IPS-NIHi7 (cell line): ENCODE measurements around the gene ZNF619.

Experiments used
- DNase-seq: peaks from one replicate; pipeline ENCODE4 v3.0.0; 2012; ENCODE audit warnings: mixed read lengths; ENCODE audit errors: extremely low spot score

ZNF619 gene

GRCh38 chr3:40532252-40532651, 55.3 kb downstream of the ZNF619 start:
- no peak for DNase-seq

- DNase-seq = no peak
These were observed 57.4 kb downstream of the ZNF619 start for GRCh38 chr3:40534283-40534682.
